ENCODE results near the gene PAPSS2. TPM values are rescaled to one million over a fixed set of nuclear protein-coding genes. Genes with fewer than 3 reads are reported as not detected.

Gene PAPSS2
- total and polyA plus RNA-seq, 2 donors (not counting 3 experiments of a cell fraction or from before 2014, with no cell fraction given): 27.9 to 82.6 TPM

- FAIRE-seq (no peak), DNase-seq (ENCODE audit: low read depth, low spot score) (no peak)
- dilution Hi-C loops (cut with MboI; ENCODE audit: extremely low pct_ligation_motif_present, low sequenced_read_pairs): no loop called here
- Histone ChIP-seq H4K20me1 (replicated peaks; ENCODE audit: control insufficient read depth, extremely low read depth, insufficient read depth, low read length) (no peaks in the 10 kb centered on the region), H3K9me3 (replicated peaks; ENCODE audit: control insufficient read depth, insufficient read depth, low read length) (no peaks in the 10 kb centered on the region), H3K9ac (replicated peaks; ENCODE audit: extremely low read depth, insufficient read depth, low read length) (no peak overlapping the region), H3K36me3 (ENCODE audit: control insufficient read depth in 2 of 2, extremely low read depth in 1 of 2, insufficient read depth in 2 of 2, low read length in 2 of 2) (peaks cover under 1 to 2% of the 10 kb centered on the region in 2 experiments), H3K4me1 (ENCODE audit: control insufficient read depth, extremely low read depth, insufficient read depth, low read length) (peaks cover 7% of the 10 kb centered on the region), H3K9me1 (replicated peaks; ENCODE audit: control insufficient read depth, extremely low read depth, insufficient read depth, low read length) (no peaks in the 10 kb centered on the region), H3K4me2 (ENCODE audit: insufficient read depth, low read length) (no peak overlapping the region), H3K27ac (ENCODE audit: insufficient read depth, low read depth, low read length) (no peak overlapping the region), H3K27me3 (ENCODE audit: control insufficient read depth in 2 of 2, insufficient read depth in 2 of 2, low read length in 2 of 2) (no peaks in the 10 kb centered on the region), H3K4me3 (replicated peaks in 1 of 3; ENCODE audit: insufficient read depth in 1 of 3, low read depth in 1 of 3, low read length in 3 of 3) (no peak overlapping the region), H2AFZ (ENCODE audit: low read depth, low read length) (no peak overlapping the region), H3K79me2 (ENCODE audit: control insufficient read depth, insufficient read depth, low read length) (no peaks in the 10 kb centered on the region)
- POLR2A ChIA-PET: no interaction called here
- TF ChIP-seq CTCF (IDR thresholded peaks at IDR 0.05; ENCODE audit: extremely low read depth in 1 of 2, insufficient read depth in 1 of 2, low read depth in 1 of 2, low read length in 2 of 2): no peak
- TF ChIP-seq POLR2A (IDR thresholded peaks at IDR 0.05; ENCODE audit: low read depth, low read length): no peak
- TF ChIP-seq, protein P1, sequence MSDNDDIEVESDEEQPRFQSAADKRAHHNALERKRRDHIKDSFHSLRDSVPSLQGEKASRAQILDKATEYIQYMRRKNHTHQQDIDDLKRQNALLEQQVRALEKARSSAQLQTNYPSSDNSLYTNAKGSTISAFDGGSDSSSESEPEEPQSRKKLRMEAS (IDR thresholded peaks at IDR 0.05; ENCODE audit: insufficient read depth, insufficient read length): no peak
- no peak for TF ChIP-seq EZH2 (IDR thresholded peaks at IDR 0.05; ENCODE audit: borderline replicate concordance, low read depth, low read length, severe bottlenecking)
- TF ChIP-seq JUN (IDR thresholded peaks at IDR 0.05; ENCODE audit: borderline replicate concordance, insufficient read depth, insufficient read length, low read depth): no peak
- TF ChIP-seq FOS (IDR thresholded peaks at IDR 0.05; ENCODE audit: borderline replicate concordance, insufficient read depth, low read length): no peak
- TF ChIP-seq POLR2AphosphoS5 (IDR thresholded peaks at IDR 0.05; ENCODE audit: insufficient read depth, low read depth, low read length): no peak
- TF ChIP-seq MYC (IDR thresholded peaks at IDR 0.05; ENCODE audit: low read depth, low read length): no peak
- intact Hi-C loops (cut with micrococcal nuclease): no loop called here
- no TSS peak for BruUV-seq (replicated peaks)
- CTCF ChIA-PET: interaction anchor here (1.0 to 2.7 kb wide), 6 partner anchors 10 to 217 kb away, joined by 3 to 9 read pairs (median 4); no protein-coding TSS in a partner anchor
Observed at GRCh38 chr10:87750001-87750671, 90.5 kb downstream of the PAPSS2 start.

All from endothelial cell of umbilical vein (primary cell).